Gastrocnemius medialis (tissue), 4 donors: ENCODE data around the gene FTCD.

Source experiments
- POLR2A ChIP-seq, 2 donors: fragments of 450-650 bp; IDR thresholded peaks; one replicate each; pipeline ENCODE4 v1.6.1; 2017; ENCODE audit warnings: antibody characterized with exemption in 2 of 2, mild to moderate bottlenecking in 2 of 2, moderate library complexity in 2 of 2
- TF ChIP-seq, protein P1 (sequence below), 5 experiments: fragments of 450-650 bp in 3 of 5; fragments of 200-600 bp in 2 of 5; sonication (generic) in 2 of 5; IDR thresholded peaks in 4 of 5; conservative IDR thresholded peaks in 1 of 5; 1 replicate in 4 of 5; 2 replicates in 1 of 5; pipeline ENCODE4 v1.5.1; 2016 to 2019; ENCODE audit warnings: antibody characterized with exemption in 5 of 5, mild to moderate bottlenecking in 3 of 5, moderate library complexity in 3 of 5

DNA sequence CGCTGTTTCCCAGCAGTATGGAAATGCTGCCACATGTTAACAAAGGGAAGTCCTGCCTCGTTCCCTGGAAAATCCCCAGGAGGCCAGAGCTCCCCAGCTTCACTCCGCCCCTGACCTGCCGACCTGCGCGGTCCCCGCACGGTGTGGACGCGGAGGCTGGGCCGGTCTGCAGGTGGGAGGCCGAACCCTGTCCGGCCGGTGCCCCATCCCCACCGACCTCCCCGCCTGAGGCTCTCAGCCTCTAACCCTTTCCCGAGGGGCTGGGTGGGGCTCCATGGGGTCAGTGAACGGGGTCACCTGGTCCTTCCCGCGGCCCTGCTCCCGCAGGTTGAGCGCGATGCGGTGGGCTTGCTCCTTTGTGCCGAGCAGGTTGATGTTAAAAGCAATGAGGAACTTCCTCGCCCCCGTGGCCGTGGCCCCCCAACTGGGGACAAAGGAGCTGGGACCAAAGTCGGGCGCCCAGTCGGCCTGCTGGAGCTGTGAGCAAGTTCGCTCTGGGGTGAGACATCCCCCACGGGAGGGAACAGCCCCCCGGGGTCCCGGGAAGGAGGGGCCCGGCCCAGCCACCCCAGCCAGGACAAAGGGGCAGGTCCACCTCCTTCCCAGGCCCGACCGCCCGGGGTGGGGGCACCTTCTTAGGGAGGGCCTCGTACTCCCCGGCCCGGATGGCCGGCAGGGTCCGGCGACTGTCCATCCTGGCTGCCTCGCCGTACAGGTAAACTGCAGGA is 4.0 kb downstream of the FTCD start:
- TF ChIP-seq, protein P1, sequence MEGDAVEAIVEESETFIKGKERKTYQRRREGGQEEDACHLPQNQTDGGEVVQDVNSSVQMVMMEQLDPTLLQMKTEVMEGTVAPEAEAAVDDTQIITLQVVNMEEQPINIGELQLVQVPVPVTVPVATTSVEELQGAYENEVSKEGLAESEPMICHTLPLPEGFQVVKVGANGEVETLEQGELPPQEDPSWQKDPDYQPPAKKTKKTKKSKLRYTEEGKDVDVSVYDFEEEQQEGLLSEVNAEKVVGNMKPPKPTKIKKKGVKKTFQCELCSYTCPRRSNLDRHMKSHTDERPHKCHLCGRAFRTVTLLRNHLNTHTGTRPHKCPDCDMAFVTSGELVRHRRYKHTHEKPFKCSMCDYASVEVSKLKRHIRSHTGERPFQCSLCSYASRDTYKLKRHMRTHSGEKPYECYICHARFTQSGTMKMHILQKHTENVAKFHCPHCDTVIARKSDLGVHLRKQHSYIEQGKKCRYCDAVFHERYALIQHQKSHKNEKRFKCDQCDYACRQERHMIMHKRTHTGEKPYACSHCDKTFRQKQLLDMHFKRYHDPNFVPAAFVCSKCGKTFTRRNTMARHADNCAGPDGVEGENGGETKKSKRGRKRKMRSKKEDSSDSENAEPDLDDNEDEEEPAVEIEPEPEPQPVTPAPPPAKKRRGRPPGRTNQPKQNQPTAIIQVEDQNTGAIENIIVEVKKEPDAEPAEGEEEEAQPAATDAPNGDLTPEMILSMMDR (IDR thresholded peaks at IDR 0.05 in 4 of 5, conservative IDR thresholded peaks at IDR 0.05 in 1 of 5) = no peak
- no peak for TF ChIP-seq POLR2A (IDR thresholded peaks at IDR 0.05)
